SIG-M5 treated with dmso at 0.1 percent for 504 hours (cell line): ENCODE results near the gene NDUFAF7.
"Not testable (repeated sequence)": the region's sequence is repeated elsewhere in the genome, so short reads cannot be mapped to it uniquely, and the experiment has no call there.

Experiments
- DNase-seq: peaks from one replicate; lab custom pipeline; 2025; ENCODE audit not compliant: unreplicated experiment; lab: John Stamatoyannopoulos, UW

Gene NDUFAF7

GRCh38 chr2:37276291-37276690 is 44.8 kb downstream of the NDUFAF7 start:
- DNase-seq = no peak

GRCh38 chr2:37281916-37282315 is 50.5 kb downstream of the NDUFAF7 start:
- no peak for DNase-seq

DNA sequence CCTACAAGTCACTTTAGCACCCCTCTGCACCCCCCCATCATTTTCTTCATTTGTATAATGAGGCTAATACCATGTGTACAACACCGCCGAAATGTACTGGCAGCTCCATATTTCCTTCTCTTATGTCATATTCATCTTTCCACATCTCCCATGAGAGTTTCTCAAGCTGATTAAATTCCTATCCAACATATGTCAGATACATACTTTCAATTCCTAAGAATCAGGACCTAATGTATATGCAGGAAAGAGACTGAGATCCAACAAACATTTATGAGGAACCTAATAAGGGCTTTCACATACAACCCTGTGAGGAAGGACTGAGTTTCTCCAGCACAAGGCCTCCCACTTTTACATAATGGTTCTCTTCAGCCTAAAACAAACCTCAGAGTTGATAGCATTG is 51.3 kb downstream of the NDUFAF7 start:
- DNase-seq = no peak

DNA sequence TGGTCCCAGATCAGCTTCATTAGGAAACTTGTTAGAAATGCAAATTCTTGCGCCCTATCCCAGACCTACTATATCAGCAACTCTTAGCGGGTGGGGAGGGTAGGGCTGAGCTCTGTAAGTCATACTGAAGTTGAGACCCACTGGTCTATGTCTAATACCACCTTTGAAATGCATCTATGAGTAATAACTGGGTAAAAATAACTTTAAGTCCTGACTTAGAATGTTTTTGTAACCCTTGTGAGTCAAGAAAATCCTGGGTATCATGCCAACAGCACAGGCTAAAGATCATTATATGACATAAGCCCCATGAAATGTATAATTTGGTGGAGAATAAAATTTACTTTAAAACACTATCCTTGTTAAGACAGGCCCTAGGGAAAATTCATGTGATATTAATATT is 51.7 kb downstream of the NDUFAF7 start:
- no peak for DNase-seq

DNA sequence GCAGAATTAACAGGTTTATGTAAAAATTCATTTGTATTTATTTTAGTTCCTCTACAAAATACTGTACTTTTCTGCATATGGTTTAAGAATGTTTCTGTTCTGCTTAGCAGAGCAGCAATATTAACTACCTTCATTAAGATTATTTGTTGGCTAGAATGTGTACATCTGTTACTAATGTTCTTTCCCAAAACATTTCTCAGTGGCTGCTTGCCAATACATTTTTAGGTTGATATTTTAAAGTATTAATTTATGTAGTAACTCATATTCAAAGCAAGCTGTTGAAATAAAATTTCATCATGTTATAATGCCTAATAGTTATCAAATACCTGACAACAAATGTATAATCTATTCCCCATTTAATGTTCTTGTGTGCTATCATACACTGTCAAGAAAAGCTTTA is 52.9 kb downstream of the NDUFAF7 start:
- DNase-seq = no peak

DNA sequence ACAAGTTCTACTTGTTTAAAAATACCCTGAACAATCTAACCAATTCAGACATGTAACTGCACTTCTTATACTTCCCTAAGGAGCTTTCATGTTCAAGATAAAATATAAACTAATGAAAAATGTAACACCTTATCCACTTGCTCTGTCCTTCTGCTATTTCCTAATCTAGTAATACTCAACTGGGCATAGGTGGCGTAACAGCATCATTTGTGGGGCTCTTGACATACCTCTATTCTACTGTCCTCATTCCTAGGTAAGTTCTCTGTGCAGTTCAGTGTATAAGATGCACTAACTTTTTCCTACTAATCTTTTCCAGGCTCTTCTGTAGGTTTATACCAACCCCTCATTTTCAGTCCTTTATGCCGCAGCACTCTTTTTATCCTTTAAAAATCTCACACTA is 56.5 kb downstream of the NDUFAF7 start:
- DNase-seq = peak; percentile 32

- DNase-seq = no peak
These were observed 60.2 kb downstream of the NDUFAF7 start for GRCh38 chr2:37291680-37292079.

DNA sequence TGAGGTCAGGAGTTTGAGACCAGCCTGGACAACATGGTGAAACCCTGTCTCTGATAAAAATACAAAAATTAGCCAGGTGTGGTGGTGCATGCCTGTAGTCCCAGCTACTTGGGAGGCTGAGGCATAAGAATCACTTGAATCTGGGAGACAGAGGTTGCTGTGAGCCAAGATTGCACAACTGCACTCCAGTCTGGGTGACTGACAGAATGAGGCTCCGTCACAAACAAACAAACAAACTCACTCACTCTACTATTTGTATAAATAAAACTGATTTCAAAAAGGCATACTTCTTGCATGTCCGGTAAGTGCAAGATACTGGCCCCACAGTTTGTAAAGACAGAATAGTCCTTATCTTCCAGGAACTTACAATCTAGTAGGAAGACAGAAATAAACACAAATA is 63.4 kb downstream of the NDUFAF7 start:
- not testable (repeated sequence) for DNase-seq

DNA sequence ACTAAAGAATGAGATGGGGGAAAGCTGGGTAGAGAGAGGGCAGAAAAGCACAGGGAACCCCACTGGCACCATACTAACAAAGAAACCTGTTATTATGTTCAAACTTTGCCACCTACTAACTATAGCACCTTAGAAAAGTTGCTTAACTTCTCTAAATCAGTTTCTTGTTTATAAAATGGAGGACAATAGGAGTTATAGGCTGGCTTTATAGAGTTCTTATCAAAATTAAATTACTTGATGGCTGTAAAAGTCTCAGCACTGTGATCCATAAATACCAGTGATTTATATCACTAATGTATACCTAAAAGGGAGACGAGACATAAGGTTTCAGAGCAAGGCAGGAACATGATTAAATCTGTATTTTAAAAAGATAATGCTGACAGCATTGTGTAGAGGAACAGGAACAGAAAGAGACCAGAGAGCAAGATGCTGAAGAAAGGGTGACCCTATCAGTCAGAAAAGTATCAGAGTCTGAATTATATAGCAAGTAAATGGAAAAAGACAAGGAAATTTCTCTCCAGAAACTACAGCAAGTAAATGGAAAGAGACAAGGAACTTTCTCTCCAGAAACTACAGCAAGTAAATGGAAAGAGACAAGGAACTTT is 64.1 kb downstream of the NDUFAF7 start:
- DNase-seq = no peak

- no peak for DNase-seq
These were observed 66.2 kb downstream of the NDUFAF7 start for GRCh38 chr2:37297632-37298031.
